CD1c-positive myeloid dendritic cell (primary cell): ENCODE data around the gene TMEM235.
A peak's percentile ranks its signal among the peaks of the same experiment; 100 is the strongest.

Experiments used
- DNase-seq: peaks from one replicate; pipeline ENCODE4 v3.0.0-alpha.2; 2016; ENCODE audit errors: extremely low spot score

TMEM235 gene

GRCh38 chr17:78272181-78272913, 40.9 kb downstream of the TMEM235 start:
- peak; percentile 64 for DNase-seq

- DNase-seq = no peak
Observed at GRCh38 chr17:78272914-78273258, 41.5 kb downstream of the TMEM235 start.

- no peak for DNase-seq
Observed at GRCh38 chr17:78273813-78274212, 42.4 kb downstream of the TMEM235 start.

GRCh38 chr17:78275355-78275754, 43.9 kb downstream of the TMEM235 start:
- no peak for DNase-seq

- DNase-seq = no peak
Observed at GRCh38 chr17:78276098-78276887, 44.9 kb downstream of the TMEM235 start.

GRCh38 chr17:78278139-78278741, 46.8 kb downstream of the TMEM235 start:
- no peak for DNase-seq

- DNase-seq = no peak
Observed at GRCh38 chr17:78279360-78279990, 48.0 kb downstream of the TMEM235 start.

- DNase-seq = no peak
Observed at GRCh38 chr17:78281249-78281845, 49.9 kb downstream of the TMEM235 start.

GRCh38 chr17:78284146-78284545, 52.7 kb downstream of the TMEM235 start:
- peak; percentile 89 for DNase-seq

- no peak for DNase-seq
Observed at GRCh38 chr17:78289004-78289403, 57.6 kb downstream of the TMEM235 start.

- peak; percentile 87 for DNase-seq
Observed at GRCh38 chr17:78289802-78290363, 58.5 kb downstream of the TMEM235 start.
